Uterus (tissue), 2 donors: Measurements from ENCODE around the gene FBXO7.

Experiments used
- CTCF ChIP-seq, 4 experiments: fragments of 200-600 bp in 2 of 4; fragments of 450-650 bp in 2 of 4; sonication (generic) in 2 of 4; IDR thresholded peaks; one replicate each; pipeline ENCODE4 v1.5.1; 2016 to 2019; ENCODE audit warnings: antibody characterized with exemption in 4 of 4, mild to moderate bottlenecking in 2 of 4, moderate library complexity in 1 of 4
- POLR2A ChIP-seq, 2 donors: fragments of 450-650 bp; IDR thresholded peaks; one replicate each; pipeline ENCODE4 v1.6.1; 2016; ENCODE audit warnings: antibody characterized with exemption in 2 of 2, mild to moderate bottlenecking in 1 of 2, moderate library complexity in 1 of 2

- TF ChIP-seq CTCF (IDR thresholded peaks at IDR 0.05) (no peak), POLR2A (IDR thresholded peaks at IDR 0.05) (no peak)
Measured at GRCh38 chr22:32536352-32536751, 61.7 kb downstream of the FBXO7 start.
